T-helper 17 cell (primary cell): ENCODE results near the gene BCAS3. TPM values are rescaled to one million over a fixed set of nuclear protein-coding genes. Genes with fewer than 3 reads are reported as not detected.
A peak's percentile ranks its signal among the peaks of the same experiment; 100 is the strongest.

ENCODE experiments used
- ATAC-seq: fragments of 150-1000 bp; cut with Tn5 transposase; 2 replicates; pipeline ENCODE4 v1.10.0; 2021; ENCODE audit warnings: mild to moderate bottlenecking, moderate library complexity
- DNase-seq, 3 donors: peaks; one replicate each; pipeline versions ENCODE4 v3.0.0 to v3.0.0-alpha.2; 2020 to 2021
- H3K9me3 ChIP-seq: one replicate; pipeline ENCODE4 v1.7.0; 2013; ENCODE audit warnings: low read length, mild to moderate bottlenecking; ENCODE audit not compliant: control insufficient read depth, poor library complexity, severe bottlenecking
- H3K27ac Mint-ChIP-seq: one replicate; pipeline ENCODE4 v1.8.0; 2022; ENCODE audit warnings: mild to moderate bottlenecking, moderate library complexity, mixed read lengths
- H3K27me3 Mint-ChIP-seq: one replicate; pipeline ENCODE4 v1.8.0; 2022; ENCODE audit warnings: mixed read lengths
- H3K36me3 Mint-ChIP-seq: one replicate; pipeline ENCODE4 v1.8.0; 2022; ENCODE audit warnings: low read depth, mixed read lengths
- H3K4me1 Mint-ChIP-seq: one replicate; pipeline ENCODE4 v1.8.0; 2022; ENCODE audit warnings: mild to moderate bottlenecking, mixed read lengths
- H3K4me3 Mint-ChIP-seq: one replicate; pipeline ENCODE4 v1.8.0; 2022; ENCODE audit warnings: mild to moderate bottlenecking, moderate library complexity, mixed read lengths
- total RNA-seq, 4 donors: library from RNA in 2 of 4; stranded (reverse) in 2 of 4; gene quantifications; one replicate each; pipeline ENCODE4 v1.2.3 and lab custom pipeline; 2022 to 2026

Gene BCAS3
- total RNA-seq (10 to 100 TPM; 39.0 to 50.0 TPM), total RNA-seq (lab: John Stamatoyannopoulos, UW) (27.0 to 48.2 reads per million in 2 donors)

- ATAC-seq (peak; percentile 95), DNase-seq (peak; percentile 87 to 92 (median 92))
- H3K4me1 Mint-ChIP-seq = peaks cover 15% of the 10 kb centered on the region
- no peaks in the 10 kb centered on the region for H3K36me3 Mint-ChIP-seq
- peak within 1 kb of the TSS; percentile 95 for H3K27ac Mint-ChIP-seq
- H3K27me3 Mint-ChIP-seq = no peaks in the 10 kb centered on the region
- H3K4me3 Mint-ChIP-seq = peak within 1 kb of the TSS; percentile 99
- H3K9me3 ChIP-seq = no peaks in the 10 kb centered on the region
Observed at GRCh38 chr17:60677308-60678117, at the start of gene BCAS3. Gene BCAS3, plus strand, starts transcription at chr17:60677851.

DNA sequence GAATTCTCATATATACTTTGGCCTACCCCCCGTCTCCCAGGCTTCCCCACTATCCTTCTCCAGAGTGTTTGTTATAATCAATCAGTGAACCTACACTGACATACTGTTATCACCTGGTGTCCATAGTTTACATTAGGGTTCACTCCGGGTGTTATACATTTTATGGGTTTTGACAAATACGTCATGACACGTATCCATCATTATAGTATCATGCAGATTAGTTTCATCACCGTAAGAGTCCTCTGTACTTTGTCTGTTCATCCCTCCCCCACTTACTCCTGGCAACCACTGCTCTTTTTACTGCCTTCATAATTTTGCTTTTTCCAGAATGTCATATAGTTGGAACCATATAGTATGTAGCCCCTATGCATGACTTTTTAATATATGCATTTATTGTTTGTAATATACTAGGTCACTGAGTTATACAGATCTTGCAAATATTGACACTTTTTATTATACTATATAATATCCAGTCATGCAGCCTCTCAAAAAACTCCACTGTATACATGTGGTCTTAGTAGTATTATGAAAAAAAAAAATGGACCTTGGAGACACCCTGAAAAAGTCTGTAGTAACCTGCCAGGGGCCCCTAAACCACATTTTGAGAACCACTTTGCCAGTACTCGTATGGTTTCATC lies 49.3 kb upstream of the BCAS3 start:
- H3K4me3 Mint-ChIP-seq = no peak overlapping the region
- H3K9me3 ChIP-seq = no peaks in the 10 kb centered on the region
- no peak overlapping the region for H3K27ac Mint-ChIP-seq
- peaks cover 4% of the 10 kb centered on the region for H3K4me1 Mint-ChIP-seq
- H3K36me3 Mint-ChIP-seq = peaks cover 4% of the 10 kb centered on the region
- no peak for ATAC-seq
- DNase-seq = no peak
- no peaks in the 10 kb centered on the region for H3K27me3 Mint-ChIP-seq

DNA sequence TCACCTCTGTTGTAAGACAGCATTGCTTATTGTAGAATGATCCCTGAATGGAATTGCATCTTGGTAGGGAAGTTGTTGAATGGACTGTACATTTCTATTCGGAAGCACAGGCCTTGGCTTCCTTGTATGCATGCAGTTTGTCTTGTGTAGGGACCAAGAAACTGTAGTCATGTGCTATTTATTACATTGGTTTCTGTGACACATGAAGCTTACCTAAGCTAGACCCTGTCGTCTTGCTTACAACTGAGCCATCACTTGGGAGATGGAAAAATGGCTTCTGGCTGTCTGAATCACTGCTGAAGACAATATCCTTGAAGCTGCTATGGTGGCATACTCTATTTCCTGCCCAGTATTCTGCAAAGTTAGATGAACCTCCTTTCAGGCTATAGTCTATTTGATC lies 48.5 kb upstream of the BCAS3 start:
- no peak overlapping the region for H3K27ac Mint-ChIP-seq
- H3K27me3 Mint-ChIP-seq = no peaks in the 10 kb centered on the region
- H3K4me3 Mint-ChIP-seq = no peak overlapping the region
- H3K4me1 Mint-ChIP-seq = peaks cover 6% of the 10 kb centered on the region
- DNase-seq = no peak
- no peak for ATAC-seq
- H3K9me3 ChIP-seq = no peaks in the 10 kb centered on the region
- peaks cover 4% of the 10 kb centered on the region for H3K36me3 Mint-ChIP-seq

DNA sequence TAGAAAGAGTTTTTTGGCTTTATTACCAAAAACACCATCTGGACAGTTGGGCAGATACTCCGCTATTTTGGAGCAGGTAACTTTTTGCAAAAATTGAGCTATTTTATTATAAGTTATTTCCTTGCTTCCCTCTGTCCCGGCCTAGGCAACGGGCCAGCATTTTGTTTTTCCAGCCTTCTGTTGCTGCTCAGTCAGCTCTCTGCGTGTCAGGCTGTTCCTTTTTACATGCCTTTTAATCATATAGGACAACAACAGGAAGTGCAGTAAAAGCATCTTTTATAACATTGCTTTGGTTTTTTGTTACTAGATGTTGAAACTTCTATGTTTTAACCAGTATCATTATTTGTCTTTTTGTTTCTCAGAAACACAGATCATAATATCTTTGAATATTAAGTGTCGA lies 47.3 kb upstream of the BCAS3 start:
- no peak for DNase-seq
- peaks cover 4% of the 10 kb centered on the region for H3K36me3 Mint-ChIP-seq
- no peak overlapping the region for H3K4me3 Mint-ChIP-seq
- H3K27ac Mint-ChIP-seq = peak overlapping the region; percentile 53
- no peaks in the 10 kb centered on the region for H3K9me3 ChIP-seq
- peaks cover 6% of the 10 kb centered on the region for H3K4me1 Mint-ChIP-seq
- no peaks in the 10 kb centered on the region for H3K27me3 Mint-ChIP-seq
- ATAC-seq = no peak

GRCh38 chr17:60631119-60631518 lies 46.5 kb upstream of the BCAS3 start:
- Mint-ChIP-seq H3K27ac (peak overlapping the region; percentile 53), H3K27me3 (no peaks in the 10 kb centered on the region), H3K36me3 (peaks cover 4% of the 10 kb centered on the region), H3K4me3 (no peak overlapping the region), H3K4me1 (peaks cover 6% of the 10 kb centered on the region)
- ATAC-seq (no peak), DNase-seq (no peak)
- H3K9me3 ChIP-seq = no peaks in the 10 kb centered on the region

GRCh38 chr17:60637683-60638082 lies 40.0 kb upstream of the BCAS3 start:
- H3K4me1 Mint-ChIP-seq = peaks cover 7% of the 10 kb centered on the region
- no peak for ATAC-seq
- H3K27me3 Mint-ChIP-seq = no peaks in the 10 kb centered on the region
- peaks cover 2% of the 10 kb centered on the region for H3K36me3 Mint-ChIP-seq
- no peaks in the 10 kb centered on the region for H3K9me3 ChIP-seq
- DNase-seq = no peak
- peak overlapping the region; percentile 78 for H3K27ac Mint-ChIP-seq
- H3K4me3 Mint-ChIP-seq = no peak overlapping the region

- DNase-seq (no peak), ATAC-seq (no peak)
- no peaks in the 10 kb centered on the region for H3K27me3 Mint-ChIP-seq
- H3K4me1 Mint-ChIP-seq = peaks cover 5% of the 10 kb centered on the region
- no peak overlapping the region for H3K27ac Mint-ChIP-seq
- no peaks in the 10 kb centered on the region for H3K9me3 ChIP-seq
- peaks cover 2% of the 10 kb centered on the region for H3K36me3 Mint-ChIP-seq
- H3K4me3 Mint-ChIP-seq = no peak overlapping the region
Observed at GRCh38 chr17:60639019-60639330, 38.7 kb upstream of the BCAS3 start.

- peaks cover 2% of the 10 kb centered on the region for H3K36me3 Mint-ChIP-seq
- H3K27me3 Mint-ChIP-seq = no peaks in the 10 kb centered on the region
- DNase-seq = no peak
- H3K27ac Mint-ChIP-seq = no peak overlapping the region
- H3K4me3 Mint-ChIP-seq = no peak overlapping the region
- H3K4me1 Mint-ChIP-seq = peaks cover 5% of the 10 kb centered on the region
- no peaks in the 10 kb centered on the region for H3K9me3 ChIP-seq
- ATAC-seq = no peak
Observed at GRCh38 chr17:60640503-60640902, 37.1 kb upstream of the BCAS3 start.

DNA sequence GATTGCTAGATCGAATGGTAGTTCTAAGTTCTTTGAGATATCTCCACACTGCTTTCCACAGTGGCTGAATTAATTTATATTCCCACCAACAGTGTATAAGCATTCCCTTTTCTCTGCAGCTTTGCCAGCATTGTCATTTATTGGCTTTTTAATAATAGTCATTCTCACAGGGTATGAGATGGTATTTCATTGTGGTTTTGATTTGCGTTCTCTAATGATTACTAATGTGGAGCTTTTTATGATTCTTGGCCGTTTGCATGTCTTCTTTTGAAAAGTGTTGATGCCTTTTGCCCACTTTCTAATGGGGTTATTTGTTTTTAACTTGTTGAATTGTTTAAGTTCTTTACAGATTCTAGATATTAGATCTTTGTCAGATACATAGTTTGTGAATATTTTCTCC lies 36.5 kb upstream of the BCAS3 start:
- no peaks in the 10 kb centered on the region for H3K9me3 ChIP-seq
- H3K4me1 Mint-ChIP-seq = peaks cover 5% of the 10 kb centered on the region
- no peak overlapping the region for H3K27ac Mint-ChIP-seq
- no peaks in the 10 kb centered on the region for H3K27me3 Mint-ChIP-seq
- peaks cover 2% of the 10 kb centered on the region for H3K36me3 Mint-ChIP-seq
- no peak overlapping the region for H3K4me3 Mint-ChIP-seq
- no peak for DNase-seq
- ATAC-seq = no peak

DNA sequence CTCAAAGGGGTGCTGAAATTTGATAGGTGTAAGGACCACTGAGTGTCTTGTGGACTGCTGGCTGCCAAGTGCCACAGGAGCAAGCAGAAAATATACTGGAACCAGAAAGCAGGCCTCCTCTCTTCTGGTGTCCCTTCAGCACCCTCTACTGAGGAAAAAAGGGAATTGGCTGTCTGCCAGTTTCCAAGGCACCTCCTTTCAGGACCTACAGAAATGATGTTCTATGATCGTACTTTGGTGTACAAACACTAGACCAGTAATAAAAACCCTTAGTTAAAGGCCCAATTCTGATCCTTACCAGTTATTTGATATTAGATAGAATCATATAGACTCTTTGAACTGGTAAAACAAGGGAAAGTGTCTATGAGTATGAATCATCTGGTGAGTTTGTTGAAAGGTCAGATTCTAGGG lies 35.8 kb upstream of the BCAS3 start:
- DNase-seq = peak in 1 of 3 donors; percentile 32
- H3K27ac Mint-ChIP-seq = no peak overlapping the region

GRCh38 chr17:60645918-60646523 lies 31.6 kb upstream of the BCAS3 start:
- peaks cover 15% of the 10 kb centered on the region for H3K4me1 Mint-ChIP-seq
- no peak for DNase-seq
- peaks cover 12% of the 10 kb centered on the region for H3K36me3 Mint-ChIP-seq
- no peak for ATAC-seq
- peak overlapping the region; percentile 29 for H3K27ac Mint-ChIP-seq
- no peak overlapping the region for H3K4me3 Mint-ChIP-seq
- H3K9me3 ChIP-seq = no peaks in the 10 kb centered on the region
- no peaks in the 10 kb centered on the region for H3K27me3 Mint-ChIP-seq

More for the DNA sequence above, 35.8 kb upstream of the BCAS3 start:
- Mint-ChIP-seq H3K36me3 (peaks cover 2% of the 10 kb centered on the region), H3K27me3 (no peaks in the 10 kb centered on the region), H3K4me1 (peaks cover 7% of the 10 kb centered on the region), H3K4me3 (no peak overlapping the region)
- H3K9me3 ChIP-seq = no peaks in the 10 kb centered on the region
- peak; percentile 56 for ATAC-seq

DNA sequence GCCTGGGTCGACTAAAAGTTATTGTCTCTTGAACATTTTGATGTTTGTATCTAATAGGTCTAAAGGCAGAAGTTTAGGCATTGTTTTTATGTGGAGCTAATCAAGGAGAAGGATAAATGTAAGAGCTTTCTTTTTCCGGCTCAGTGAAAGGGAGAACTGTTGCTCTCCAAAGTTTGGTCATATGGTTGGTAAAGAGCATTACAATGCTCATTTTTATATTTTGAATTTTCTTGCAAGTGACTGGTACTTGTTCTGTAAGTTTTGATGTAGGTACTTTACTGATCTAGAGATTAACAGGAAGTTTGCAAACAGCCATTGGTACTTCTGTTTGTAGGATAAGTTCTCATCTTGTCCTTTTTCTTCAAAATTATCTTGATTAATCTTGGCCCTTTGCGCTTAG lies 30.9 kb upstream of the BCAS3 start:
- Mint-ChIP-seq H3K36me3 (peaks cover 13% of the 10 kb centered on the region), H3K27me3 (no peaks in the 10 kb centered on the region), H3K4me1 (peaks cover 16% of the 10 kb centered on the region), H3K27ac (peak overlapping the region; percentile 29), H3K4me3 (no peak overlapping the region)
- ATAC-seq (no peak), DNase-seq (no peak)
- no peaks in the 10 kb centered on the region for H3K9me3 ChIP-seq

- no peak overlapping the region for H3K4me3 Mint-ChIP-seq
- peaks cover 19% of the 10 kb centered on the region for H3K4me1 Mint-ChIP-seq
- H3K36me3 Mint-ChIP-seq = peaks cover 13% of the 10 kb centered on the region
- H3K27me3 Mint-ChIP-seq = no peaks in the 10 kb centered on the region
- no peaks in the 10 kb centered on the region for H3K9me3 ChIP-seq
- ATAC-seq = no peak
- DNase-seq = no peak
- no peak overlapping the region for H3K27ac Mint-ChIP-seq
Observed at GRCh38 chr17:60647705-60648104, 29.9 kb upstream of the BCAS3 start.
